ENCODE measurements around the gene NDST1. TPM values are rescaled to one million over a fixed set of nuclear protein-coding genes. Genes with fewer than 3 reads are reported as not detected.
A peak's percentile ranks its signal among the peaks of the same experiment; 100 is the strongest.

The NDST1 gene
- total and polyA plus RNA-seq, 2 donors (not counting 3 experiments of a cell fraction or from before 2014, with no cell fraction given), result 38.6 to 102 TPM

GRCh38 chr5:150469718-150470469, 38.0 kb upstream of the NDST1 start:
- Histone ChIP-seq H3K36me3 (ENCODE audit: control insufficient read depth in 2 of 2, extremely low read depth in 1 of 2, insufficient read depth in 2 of 2, low read length in 2 of 2) (no peaks in the 10 kb centered on the region), H3K9me3 (replicated peaks; ENCODE audit: control insufficient read depth, insufficient read depth, low read length) (no peaks in the 10 kb centered on the region), H2AFZ (ENCODE audit: low read depth, low read length) (no peak overlapping the region), H3K4me3 (replicated peaks in 1 of 3; ENCODE audit: insufficient read depth in 1 of 3, low read depth in 1 of 3, low read length in 3 of 3) (no peak overlapping the region), H3K79me2 (ENCODE audit: control insufficient read depth, insufficient read depth, low read length) (no peaks in the 10 kb centered on the region), H3K4me2 (ENCODE audit: insufficient read depth, low read length) (no peak overlapping the region), H3K27ac (ENCODE audit: insufficient read depth, low read depth, low read length) (no peak overlapping the region), H3K9ac (replicated peaks; ENCODE audit: extremely low read depth, insufficient read depth, low read length) (no peak overlapping the region), H3K4me1 (ENCODE audit: control insufficient read depth, extremely low read depth, insufficient read depth, low read length) (peaks cover 23% of the 10 kb centered on the region), H3K9me1 (replicated peaks; ENCODE audit: control insufficient read depth, extremely low read depth, insufficient read depth, low read length) (no peaks in the 10 kb centered on the region), H4K20me1 (replicated peaks; ENCODE audit: control insufficient read depth, extremely low read depth, insufficient read depth, low read length) (no peaks in the 10 kb centered on the region), H3K27me3 (ENCODE audit: control insufficient read depth in 2 of 2, insufficient read depth in 2 of 2, low read length in 2 of 2) (no peaks in the 10 kb centered on the region)
- ChIA-PET CTCF (no interaction called here), POLR2A (no interaction called here)
- TF ChIP-seq, protein P1, sequence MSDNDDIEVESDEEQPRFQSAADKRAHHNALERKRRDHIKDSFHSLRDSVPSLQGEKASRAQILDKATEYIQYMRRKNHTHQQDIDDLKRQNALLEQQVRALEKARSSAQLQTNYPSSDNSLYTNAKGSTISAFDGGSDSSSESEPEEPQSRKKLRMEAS (IDR thresholded peaks at IDR 0.05; ENCODE audit: insufficient read depth, insufficient read length), result no peak
- TF ChIP-seq MYC (IDR thresholded peaks at IDR 0.05; ENCODE audit: low read depth, low read length), result no peak
- TF ChIP-seq GATA2 (IDR thresholded peaks at IDR 0.05; ENCODE audit: insufficient read depth, insufficient read length, low read depth, low read length), result no peak
- TF ChIP-seq POLR2AphosphoS5 (IDR thresholded peaks at IDR 0.05; ENCODE audit: insufficient read depth, low read depth, low read length), result no peak
- TF ChIP-seq, protein P2, sequence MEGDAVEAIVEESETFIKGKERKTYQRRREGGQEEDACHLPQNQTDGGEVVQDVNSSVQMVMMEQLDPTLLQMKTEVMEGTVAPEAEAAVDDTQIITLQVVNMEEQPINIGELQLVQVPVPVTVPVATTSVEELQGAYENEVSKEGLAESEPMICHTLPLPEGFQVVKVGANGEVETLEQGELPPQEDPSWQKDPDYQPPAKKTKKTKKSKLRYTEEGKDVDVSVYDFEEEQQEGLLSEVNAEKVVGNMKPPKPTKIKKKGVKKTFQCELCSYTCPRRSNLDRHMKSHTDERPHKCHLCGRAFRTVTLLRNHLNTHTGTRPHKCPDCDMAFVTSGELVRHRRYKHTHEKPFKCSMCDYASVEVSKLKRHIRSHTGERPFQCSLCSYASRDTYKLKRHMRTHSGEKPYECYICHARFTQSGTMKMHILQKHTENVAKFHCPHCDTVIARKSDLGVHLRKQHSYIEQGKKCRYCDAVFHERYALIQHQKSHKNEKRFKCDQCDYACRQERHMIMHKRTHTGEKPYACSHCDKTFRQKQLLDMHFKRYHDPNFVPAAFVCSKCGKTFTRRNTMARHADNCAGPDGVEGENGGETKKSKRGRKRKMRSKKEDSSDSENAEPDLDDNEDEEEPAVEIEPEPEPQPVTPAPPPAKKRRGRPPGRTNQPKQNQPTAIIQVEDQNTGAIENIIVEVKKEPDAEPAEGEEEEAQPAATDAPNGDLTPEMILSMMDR (IDR thresholded peaks at IDR 0.05; ENCODE audit: extremely low read depth in 1 of 2, insufficient read depth in 1 of 2, low read depth in 1 of 2, low read length in 2 of 2), result no peak
- no peak for TF ChIP-seq EZH2 (IDR thresholded peaks at IDR 0.05; ENCODE audit: borderline replicate concordance, low read depth, low read length, severe bottlenecking)
- TF ChIP-seq POLR2A (IDR thresholded peaks at IDR 0.05; ENCODE audit: low read depth, low read length), result no peak
- peak; percentile 61 for TF ChIP-seq FOS (IDR thresholded peaks at IDR 0.05; ENCODE audit: borderline replicate concordance, insufficient read depth, low read length)
- TF ChIP-seq JUN (IDR thresholded peaks at IDR 0.05; ENCODE audit: borderline replicate concordance, insufficient read depth, insufficient read length, low read depth), result peak; percentile 63
- DNase-seq (ENCODE audit: low read depth, low spot score) (peak; percentile 47), FAIRE-seq (peak; percentile 73)
- dilution Hi-C loops (cut with MboI; ENCODE audit: extremely low pct_ligation_motif_present, low sequenced_read_pairs) (no loop called here), intact Hi-C loops (cut with micrococcal nuclease) (no loop called here)
- no TSS peak for BruUV-seq (replicated peaks)

Data from endothelial cell of umbilical vein (primary cell).